Esophagus squamous epithelium (tissue), 4 donors: ENCODE results near the gene ARHGAP30.

Source experiments
- CTCF ChIP-seq, 6 experiments: fragments of 450-650 bp in 4 of 6; fragments of 200-600 bp in 2 of 6; sonication (generic) in 2 of 6; IDR thresholded peaks; one replicate each; pipeline ENCODE4 v1.5.1; 2016 to 2019; ENCODE audit warnings: antibody characterized with exemption in 6 of 6, mild to moderate bottlenecking in 4 of 6, moderate library complexity in 4 of 6
- POLR2A ChIP-seq, 4 donors: fragments of 450-650 bp; IDR thresholded peaks; one replicate each; pipeline ENCODE4 v1.6.1; 2017; ENCODE audit warnings: antibody characterized with exemption in 4 of 4, mild to moderate bottlenecking in 4 of 4, moderate library complexity in 3 of 4

- TF ChIP-seq CTCF (IDR thresholded peaks at IDR 0.05) (no peak), POLR2A (IDR thresholded peaks at IDR 0.05) (no peak)
These were observed 19.0 kb upstream of the ARHGAP30 start for GRCh38 chr1:161088587-161089110.
